ENCODE measurements around the gene SNTB2.

DNA sequence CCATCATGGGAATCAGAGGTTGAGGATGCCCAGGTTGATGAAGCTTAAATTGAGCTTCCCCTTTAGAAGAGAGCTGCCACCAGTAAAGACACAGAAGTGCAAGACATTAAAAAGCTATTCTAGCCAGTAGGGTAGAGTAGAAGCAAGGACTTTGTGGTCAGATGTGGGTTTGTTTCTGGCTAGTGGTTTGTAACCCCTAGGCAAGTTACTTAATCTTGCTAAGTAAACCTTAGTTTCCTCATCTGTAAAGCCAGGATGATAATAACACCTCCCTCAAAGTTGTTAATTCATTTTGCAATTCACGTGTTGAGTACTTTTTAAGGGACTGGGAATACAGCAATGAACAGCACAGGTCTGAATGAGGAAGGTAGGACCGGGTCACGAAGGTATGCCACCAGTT lies 3.6 kb downstream of the SNTB2 start:
- TF ChIP-seq RAD21 (IDR thresholded peaks at IDR 0.05 in 1 of 2, conservative IDR thresholded peaks at IDR 0.05 in 1 of 2; ENCODE audit: low read depth in 2 of 2, low read length in 2 of 2): no peak
- no peak for TF ChIP-seq TAF1 (IDR thresholded peaks at IDR 0.05; ENCODE audit: low read depth, low read length)
- TF ChIP-seq POLR2A (IDR thresholded peaks at IDR 0.05; ENCODE audit: control extremely low read depth in 1 of 2, low read depth in 2 of 2, low read length in 2 of 2): no peak
- TF ChIP-seq EZH2 (IDR thresholded peaks at IDR 0.05; ENCODE audit: low read depth, low read length, severe bottlenecking): no peak
